ENCODE data around the gene MTCH2. TPM values are rescaled to one million over a fixed set of nuclear protein-coding genes. Genes with fewer than 3 reads are reported as not detected.
A peak's percentile ranks its signal among the peaks of the same experiment; 100 is the strongest.

MTCH2 gene
- total RNA-seq, 1 experiment from 2014 or later, result 160 TPM

DNA sequence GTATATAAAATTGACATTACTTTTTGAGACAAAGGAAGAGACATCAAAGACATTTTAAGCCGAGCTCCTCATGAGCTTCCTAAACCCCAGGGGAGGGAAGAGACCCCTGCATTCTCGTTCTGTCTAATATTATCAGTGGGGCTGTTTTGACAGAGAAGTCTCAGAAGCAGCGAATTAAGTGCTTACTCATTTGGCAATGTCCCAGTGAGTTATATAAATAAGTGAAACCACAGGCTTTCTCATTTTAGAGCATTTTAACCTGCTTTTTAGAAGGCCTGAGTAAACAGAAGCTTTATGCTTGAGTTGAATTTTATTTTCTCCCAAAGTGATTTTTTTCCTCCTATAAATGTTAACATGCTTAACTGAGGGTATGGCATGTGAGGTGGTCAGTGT lies 24.9 kb downstream of the MTCH2 start (continued):
- no peak for TF ChIP-seq PRRX2 (CRISPR knock-in tag; IDR thresholded peaks at IDR 0.05)
- no peak for TF ChIP-seq TCF7 (CRISPR knock-in tag; IDR thresholded peaks at IDR 0.05; ENCODE audit: low read depth)
- TF ChIP-seq, protein P1, sequence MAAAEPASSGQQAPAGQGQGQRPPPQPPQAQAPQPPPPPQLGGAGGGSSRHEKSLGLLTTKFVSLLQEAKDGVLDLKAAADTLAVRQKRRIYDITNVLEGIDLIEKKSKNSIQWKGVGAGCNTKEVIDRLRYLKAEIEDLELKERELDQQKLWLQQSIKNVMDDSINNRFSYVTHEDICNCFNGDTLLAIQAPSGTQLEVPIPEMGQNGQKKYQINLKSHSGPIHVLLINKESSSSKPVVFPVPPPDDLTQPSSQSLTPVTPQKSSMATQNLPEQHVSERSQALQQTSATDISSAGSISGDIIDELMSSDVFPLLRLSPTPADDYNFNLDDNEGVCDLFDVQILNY (CRISPR knock-in tag; IDR thresholded peaks at IDR 0.05), result no peak
- TF ChIP-seq, protein P2, sequence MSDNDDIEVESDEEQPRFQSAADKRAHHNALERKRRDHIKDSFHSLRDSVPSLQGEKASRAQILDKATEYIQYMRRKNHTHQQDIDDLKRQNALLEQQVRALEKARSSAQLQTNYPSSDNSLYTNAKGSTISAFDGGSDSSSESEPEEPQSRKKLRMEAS (CRISPR knock-in tag; IDR thresholded peaks at IDR 0.05), result no peak
- TF ChIP-seq MYBL2 (CRISPR knock-in tag; IDR thresholded peaks at IDR 0.05), result no peak

DNA sequence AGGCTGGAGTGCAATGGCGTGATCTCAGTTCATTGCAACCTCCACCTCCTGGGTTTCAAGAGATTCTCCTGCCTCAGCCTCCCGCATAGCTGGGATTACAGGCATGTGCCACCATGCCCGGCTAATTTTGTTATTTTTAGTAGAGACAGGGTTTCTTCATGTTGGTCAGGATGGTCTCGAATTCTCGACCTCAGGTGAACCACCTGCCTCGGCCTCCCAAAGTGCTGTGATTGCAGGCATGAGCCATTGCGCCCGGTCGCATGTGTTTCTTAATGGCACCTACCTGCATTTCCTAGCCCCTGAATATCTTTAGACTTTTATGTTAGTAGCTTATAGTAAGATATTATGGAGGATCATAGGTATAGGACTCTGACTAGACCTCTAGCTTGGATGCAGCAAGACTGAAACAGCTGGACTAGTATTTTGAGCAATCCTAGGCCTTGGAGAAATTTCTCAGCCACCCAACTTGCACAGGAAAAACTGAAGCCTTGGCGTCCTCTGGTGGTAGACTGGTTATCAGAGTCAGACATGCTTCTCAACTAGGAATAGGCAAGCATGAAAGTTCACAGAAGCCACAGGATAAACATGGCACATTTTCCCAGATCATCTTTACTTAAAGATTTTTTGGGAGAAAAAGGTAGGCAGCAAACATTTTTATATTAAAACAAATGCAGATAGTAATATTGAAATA lies 25.5 kb downstream of the MTCH2 start:
- Mint-ChIP-seq H3K4me3 (no peak overlapping the region), H3K36me3 (peaks cover 14% of the 10 kb centered on the region), H3K9me3 (no peaks in the 10 kb centered on the region), H3K27ac (no peak overlapping the region), H3K27me3 (ENCODE audit: low read depth) (no peaks in the 10 kb centered on the region), H3K4me1 (no peaks in the 10 kb centered on the region)
- CTCF ChIA-PET, result interaction anchor here (0.6 to 1.6 kb wide), 8 partner anchors 9 to 204 kb away, joined by 3 to 9 read pairs (median 4); partner anchors contain the start of gene C1QTNF4
- peak; percentile 80 for ATAC-seq
- DNase-seq (ENCODE audit: low spot score), result peak; percentile 56
- TF ChIP-seq, protein P3, sequence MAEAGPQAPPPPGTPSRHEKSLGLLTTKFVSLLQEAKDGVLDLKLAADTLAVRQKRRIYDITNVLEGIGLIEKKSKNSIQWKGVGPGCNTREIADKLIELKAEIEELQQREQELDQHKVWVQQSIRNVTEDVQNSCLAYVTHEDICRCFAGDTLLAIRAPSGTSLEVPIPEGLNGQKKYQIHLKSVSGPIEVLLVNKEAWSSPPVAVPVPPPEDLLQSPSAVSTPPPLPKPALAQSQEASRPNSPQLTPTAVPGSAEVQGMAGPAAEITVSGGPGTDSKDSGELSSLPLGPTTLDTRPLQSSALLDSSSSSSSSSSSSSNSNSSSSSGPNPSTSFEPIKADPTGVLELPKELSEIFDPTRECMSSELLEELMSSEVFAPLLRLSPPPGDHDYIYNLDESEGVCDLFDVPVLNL (CRISPR knock-in tag; IDR thresholded peaks at IDR 0.05; ENCODE audit: borderline replicate concordance, low read depth), result no peak
- TF ChIP-seq ELF4 (CRISPR knock-in tag; IDR thresholded peaks at IDR 0.05; ENCODE audit: low read depth) (no peak), OVOL2 (CRISPR knock-in tag; IDR thresholded peaks at IDR 0.05; ENCODE audit: borderline replicate concordance) (no peak), RELA (CRISPR knock-in tag; IDR thresholded peaks at IDR 0.05; ENCODE audit: borderline replicate concordance) (no peak), SMAD3 (CRISPR knock-in tag; IDR thresholded peaks at IDR 0.05; ENCODE audit: borderline replicate concordance) (no peak), HMGA2 (CRISPR knock-in tag; IDR thresholded peaks at IDR 0.05) (no peak), TEAD4 (CRISPR knock-in tag; IDR thresholded peaks at IDR 0.05) (no peak)
- TF ChIP-seq, protein P4, sequence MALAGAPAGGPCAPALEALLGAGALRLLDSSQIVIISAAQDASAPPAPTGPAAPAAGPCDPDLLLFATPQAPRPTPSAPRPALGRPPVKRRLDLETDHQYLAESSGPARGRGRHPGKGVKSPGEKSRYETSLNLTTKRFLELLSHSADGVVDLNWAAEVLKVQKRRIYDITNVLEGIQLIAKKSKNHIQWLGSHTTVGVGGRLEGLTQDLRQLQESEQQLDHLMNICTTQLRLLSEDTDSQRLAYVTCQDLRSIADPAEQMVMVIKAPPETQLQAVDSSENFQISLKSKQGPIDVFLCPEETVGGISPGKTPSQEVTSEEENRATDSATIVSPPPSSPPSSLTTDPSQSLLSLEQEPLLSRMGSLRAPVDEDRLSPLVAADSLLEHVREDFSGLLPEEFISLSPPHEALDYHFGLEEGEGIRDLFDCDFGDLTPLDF (CRISPR knock-in tag; IDR thresholded peaks at IDR 0.05), result no peak
- TF ChIP-seq, protein P5, sequence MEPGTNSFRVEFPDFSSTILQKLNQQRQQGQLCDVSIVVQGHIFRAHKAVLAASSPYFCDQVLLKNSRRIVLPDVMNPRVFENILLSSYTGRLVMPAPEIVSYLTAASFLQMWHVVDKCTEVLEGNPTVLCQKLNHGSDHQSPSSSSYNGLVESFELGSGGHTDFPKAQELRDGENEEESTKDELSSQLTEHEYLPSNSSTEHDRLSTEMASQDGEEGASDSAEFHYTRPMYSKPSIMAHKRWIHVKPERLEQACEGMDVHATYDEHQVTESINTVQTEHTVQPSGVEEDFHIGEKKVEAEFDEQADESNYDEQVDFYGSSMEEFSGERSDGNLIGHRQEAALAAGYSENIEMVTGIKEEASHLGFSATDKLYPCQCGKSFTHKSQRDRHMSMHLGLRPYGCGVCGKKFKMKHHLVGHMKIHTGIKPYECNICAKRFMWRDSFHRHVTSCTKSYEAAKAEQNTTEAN (CRISPR knock-in tag; IDR thresholded peaks at IDR 0.05), result no peak
- TF ChIP-seq, protein P6, sequence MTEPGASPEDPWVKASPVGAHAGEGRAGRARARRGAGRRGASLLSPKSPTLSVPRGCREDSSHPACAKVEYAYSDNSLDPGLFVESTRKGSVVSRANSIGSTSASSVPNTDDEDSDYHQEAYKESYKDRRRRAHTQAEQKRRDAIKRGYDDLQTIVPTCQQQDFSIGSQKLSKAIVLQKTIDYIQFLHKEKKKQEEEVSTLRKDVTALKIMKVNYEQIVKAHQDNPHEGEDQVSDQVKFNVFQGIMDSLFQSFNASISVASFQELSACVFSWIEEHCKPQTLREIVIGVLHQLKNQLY (CRISPR knock-in tag; IDR thresholded peaks at IDR 0.05), result no peak
- TF ChIP-seq, protein P7, sequence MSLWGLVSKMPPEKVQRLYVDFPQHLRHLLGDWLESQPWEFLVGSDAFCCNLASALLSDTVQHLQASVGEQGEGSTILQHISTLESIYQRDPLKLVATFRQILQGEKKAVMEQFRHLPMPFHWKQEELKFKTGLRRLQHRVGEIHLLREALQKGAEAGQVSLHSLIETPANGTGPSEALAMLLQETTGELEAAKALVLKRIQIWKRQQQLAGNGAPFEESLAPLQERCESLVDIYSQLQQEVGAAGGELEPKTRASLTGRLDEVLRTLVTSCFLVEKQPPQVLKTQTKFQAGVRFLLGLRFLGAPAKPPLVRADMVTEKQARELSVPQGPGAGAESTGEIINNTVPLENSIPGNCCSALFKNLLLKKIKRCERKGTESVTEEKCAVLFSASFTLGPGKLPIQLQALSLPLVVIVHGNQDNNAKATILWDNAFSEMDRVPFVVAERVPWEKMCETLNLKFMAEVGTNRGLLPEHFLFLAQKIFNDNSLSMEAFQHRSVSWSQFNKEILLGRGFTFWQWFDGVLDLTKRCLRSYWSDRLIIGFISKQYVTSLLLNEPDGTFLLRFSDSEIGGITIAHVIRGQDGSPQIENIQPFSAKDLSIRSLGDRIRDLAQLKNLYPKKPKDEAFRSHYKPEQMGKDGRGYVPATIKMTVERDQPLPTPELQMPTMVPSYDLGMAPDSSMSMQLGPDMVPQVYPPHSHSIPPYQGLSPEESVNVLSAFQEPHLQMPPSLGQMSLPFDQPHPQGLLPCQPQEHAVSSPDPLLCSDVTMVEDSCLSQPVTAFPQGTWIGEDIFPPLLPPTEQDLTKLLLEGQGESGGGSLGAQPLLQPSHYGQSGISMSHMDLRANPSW (CRISPR knock-in tag; conservative IDR thresholded peaks at IDR 0.05; ENCODE audit: low read depth), result no peak
- TF ChIP-seq, protein P8, sequence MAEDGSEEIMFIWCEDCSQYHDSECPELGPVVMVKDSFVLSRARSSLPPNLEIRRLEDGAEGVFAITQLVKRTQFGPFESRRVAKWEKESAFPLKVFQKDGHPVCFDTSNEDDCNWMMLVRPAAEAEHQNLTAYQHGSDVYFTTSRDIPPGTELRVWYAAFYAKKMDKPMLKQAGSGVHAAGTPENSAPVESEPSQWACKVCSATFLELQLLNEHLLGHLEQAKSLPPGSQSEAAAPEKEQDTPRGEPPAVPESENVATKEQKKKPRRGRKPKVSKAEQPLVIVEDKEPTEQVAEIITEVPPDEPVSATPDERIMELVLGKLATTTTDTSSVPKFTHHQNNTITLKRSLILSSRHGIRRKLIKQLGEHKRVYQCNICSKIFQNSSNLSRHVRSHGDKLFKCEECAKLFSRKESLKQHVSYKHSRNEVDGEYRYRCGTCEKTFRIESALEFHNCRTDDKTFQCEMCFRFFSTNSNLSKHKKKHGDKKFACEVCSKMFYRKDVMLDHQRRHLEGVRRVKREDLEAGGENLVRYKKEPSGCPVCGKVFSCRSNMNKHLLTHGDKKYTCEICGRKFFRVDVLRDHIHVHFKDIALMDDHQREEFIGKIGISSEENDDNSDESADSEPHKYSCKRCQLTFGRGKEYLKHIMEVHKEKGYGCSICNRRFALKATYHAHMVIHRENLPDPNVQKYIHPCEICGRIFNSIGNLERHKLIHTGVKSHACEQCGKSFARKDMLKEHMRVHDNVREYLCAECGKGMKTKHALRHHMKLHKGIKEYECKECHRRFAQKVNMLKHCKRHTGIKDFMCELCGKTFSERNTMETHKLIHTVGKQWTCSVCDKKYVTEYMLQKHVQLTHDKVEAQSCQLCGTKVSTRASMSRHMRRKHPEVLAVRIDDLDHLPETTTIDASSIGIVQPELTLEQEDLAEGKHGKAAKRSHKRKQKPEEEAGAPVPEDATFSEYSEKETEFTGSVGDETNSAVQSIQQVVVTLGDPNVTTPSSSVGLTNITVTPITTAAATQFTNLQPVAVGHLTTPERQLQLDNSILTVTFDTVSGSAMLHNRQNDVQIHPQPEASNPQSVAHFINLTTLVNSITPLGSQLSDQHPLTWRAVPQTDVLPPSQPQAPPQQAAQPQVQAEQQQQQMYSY (CRISPR knock-in tag; IDR thresholded peaks at IDR 0.05), result no peak
- POLR2A ChIA-PET, result no interaction called here

Data from WTC11 (cell line).